Measurements from ENCODE around the gene CCDC146.

GRCh38 chr7:77308792-77309191, 186.4 kb downstream of the CCDC146 start:
- TF ChIP-seq POLR2A (IDR thresholded peaks at IDR 0.05; ENCODE audit: low read length) (no peak), GATA1 (IDR thresholded peaks at IDR 0.05; ENCODE audit: low read depth, low read length) (no peak)

All from erythroblast (primary cell).